ENCODE results near the gene GNA12. TPM values are rescaled to one million over a fixed set of nuclear protein-coding genes. Genes with fewer than 3 reads are reported as not detected.

The GNA12 gene
- polyA plus RNA-seq, 1 donor (not counting 4 experiments of a cell fraction or from before 2014, with no cell fraction given), result 35.5 TPM

DNA sequence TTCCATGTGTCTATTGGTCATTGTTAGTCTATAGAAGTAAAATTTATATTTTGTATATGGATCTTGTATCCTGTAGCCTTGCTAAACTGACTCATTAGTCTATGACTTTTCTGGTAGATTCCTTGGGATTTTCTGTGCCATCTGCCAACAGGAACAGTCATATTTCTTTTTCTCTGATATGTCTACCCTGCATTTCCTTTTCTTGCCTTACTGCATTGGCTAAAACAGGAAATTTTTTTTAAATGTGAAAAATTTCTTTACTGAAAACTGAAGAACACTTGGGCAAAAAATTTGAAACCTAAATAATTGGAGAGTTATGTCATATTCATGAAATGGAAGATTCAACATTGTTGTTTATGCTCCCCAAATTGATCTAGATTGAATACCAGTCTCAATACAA, 88.6 kb downstream of the GNA12 start:
- H3K27ac ChIP-seq (ENCODE audit: control insufficient read depth, insufficient read depth, low read length), result no peak overlapping the region
- dilution Hi-C loops (cut with MboI; ENCODE audit: extremely low pct_ligation_motif_present, low sequenced_read_pairs), result no loop called here

GRCh38 chr7:2754912-2755311, 89.2 kb downstream of the GNA12 start:
- H3K27me3 ChIP-seq (ENCODE audit: control insufficient read depth, extremely low read depth, insufficient read depth, low read length), result no peaks in the 10 kb centered on the region
- no peak for TF ChIP-seq CTCF (optimal IDR thresholded peaks at IDR 0.05 in 1 of 3, IDR thresholded peaks at IDR 0.05 in 1 of 3, conservative IDR thresholded peaks at IDR 0.05 in 1 of 3; ENCODE audit: extremely low read depth in 1 of 3, insufficient read depth in 2 of 3, low read length in 3 of 3)
- TF ChIP-seq EZH2 (IDR thresholded peaks at IDR 0.05; ENCODE audit: low read length), result no peak
- no peak overlapping the region for H2AFZ ChIP-seq (ENCODE audit: control insufficient read depth, low read length)
- no peaks in the 10 kb centered on the region for H3K9me3 ChIP-seq (ENCODE audit: control insufficient read depth, low read depth, low read length)
- DNase-seq (ENCODE audit: low read depth, low spot score), result no peak
- H3K79me2 ChIP-seq (ENCODE audit: control insufficient read depth, insufficient read depth, low read length), result peaks cover 21% of the 10 kb centered on the region
- H3K27ac ChIP-seq (ENCODE audit: control insufficient read depth, insufficient read depth, low read length), result no peak overlapping the region
- no peak for FAIRE-seq
- H3K36me3 ChIP-seq (ENCODE audit: control insufficient read depth in 2 of 2, extremely low read depth in 1 of 2, insufficient read depth in 2 of 2, low read length in 2 of 2), result peaks cover 1 to 3% of the 10 kb centered on the region in 2 experiments
- H3K9ac ChIP-seq (ENCODE audit: control insufficient read depth, extremely low read depth, insufficient read depth, low read length), result no peak overlapping the region
- H3K4me3 ChIP-seq (ENCODE audit: control insufficient read depth in 2 of 3, extremely low read depth in 1 of 3, insufficient read depth in 2 of 3, low read depth in 1 of 3, low read length in 3 of 3), result no peak overlapping the region
- no peaks in the 10 kb centered on the region for H4K20me1 ChIP-seq (ENCODE audit: control insufficient read depth, extremely low read depth, insufficient read depth, low read length)
- dilution Hi-C loops (cut with MboI; ENCODE audit: extremely low pct_ligation_motif_present, low sequenced_read_pairs), result no loop called here
- H3K9me1 ChIP-seq (ENCODE audit: control insufficient read depth, extremely low read depth, insufficient read depth, low read length), result no peaks in the 10 kb centered on the region
- H3K4me2 ChIP-seq (ENCODE audit: control insufficient read depth, extremely low read depth, insufficient read depth, low read depth, low read length), result no peak overlapping the region
- H3K4me1 ChIP-seq (ENCODE audit: control insufficient read depth, extremely low read depth, insufficient read depth, low read length), result peaks cover 34% of the 10 kb centered on the region

More for the DNA sequence above, 88.6 kb downstream of the GNA12 start:
- no peak overlapping the region for H3K4me2 ChIP-seq (ENCODE audit: control insufficient read depth, extremely low read depth, insufficient read depth, low read depth, low read length)
- DNase-seq (ENCODE audit: low read depth, low spot score), result no peak
- no peaks in the 10 kb centered on the region for H4K20me1 ChIP-seq (ENCODE audit: control insufficient read depth, extremely low read depth, insufficient read depth, low read length)
- no peaks in the 10 kb centered on the region for H3K27me3 ChIP-seq (ENCODE audit: control insufficient read depth, extremely low read depth, insufficient read depth, low read length)
- TF ChIP-seq CTCF (optimal IDR thresholded peaks at IDR 0.05 in 1 of 3, IDR thresholded peaks at IDR 0.05 in 1 of 3, conservative IDR thresholded peaks at IDR 0.05 in 1 of 3; ENCODE audit: extremely low read depth in 1 of 3, insufficient read depth in 2 of 3, low read length in 3 of 3) (no peak), EZH2 (IDR thresholded peaks at IDR 0.05; ENCODE audit: low read length) (no peak)
- H3K4me1 ChIP-seq (ENCODE audit: control insufficient read depth, extremely low read depth, insufficient read depth, low read length), result peaks cover 40% of the 10 kb centered on the region
- H3K4me3 ChIP-seq (ENCODE audit: control insufficient read depth in 2 of 3, extremely low read depth in 1 of 3, insufficient read depth in 2 of 3, low read depth in 1 of 3, low read length in 3 of 3), result no peak overlapping the region
- no peak overlapping the region for H2AFZ ChIP-seq (ENCODE audit: control insufficient read depth, low read length)
- H3K9me3 ChIP-seq (ENCODE audit: control insufficient read depth, low read depth, low read length), result no peaks in the 10 kb centered on the region
- peaks cover 14% of the 10 kb centered on the region for H3K79me2 ChIP-seq (ENCODE audit: control insufficient read depth, insufficient read depth, low read length)
- peaks cover 1 to 3% of the 10 kb centered on the region in 2 experiments for H3K36me3 ChIP-seq (ENCODE audit: control insufficient read depth in 2 of 2, extremely low read depth in 1 of 2, insufficient read depth in 2 of 2, low read length in 2 of 2)
- H3K9ac ChIP-seq (ENCODE audit: control insufficient read depth, extremely low read depth, insufficient read depth, low read length), result no peak overlapping the region
- no peaks in the 10 kb centered on the region for H3K9me1 ChIP-seq (ENCODE audit: control insufficient read depth, extremely low read depth, insufficient read depth, low read length)
- FAIRE-seq, result no peak

All from keratinocyte (primary cell).